Measurements from ENCODE around the gene NKD1. TPM values are rescaled to one million over a fixed set of nuclear protein-coding genes. Genes with fewer than 3 reads are reported as not detected.

The NKD1 gene
- total and polyA plus RNA-seq, 2 donors (not counting 1 experiment from before 2014, with no cell fraction given), result 0.16 to 1.9 TPM

DNA sequence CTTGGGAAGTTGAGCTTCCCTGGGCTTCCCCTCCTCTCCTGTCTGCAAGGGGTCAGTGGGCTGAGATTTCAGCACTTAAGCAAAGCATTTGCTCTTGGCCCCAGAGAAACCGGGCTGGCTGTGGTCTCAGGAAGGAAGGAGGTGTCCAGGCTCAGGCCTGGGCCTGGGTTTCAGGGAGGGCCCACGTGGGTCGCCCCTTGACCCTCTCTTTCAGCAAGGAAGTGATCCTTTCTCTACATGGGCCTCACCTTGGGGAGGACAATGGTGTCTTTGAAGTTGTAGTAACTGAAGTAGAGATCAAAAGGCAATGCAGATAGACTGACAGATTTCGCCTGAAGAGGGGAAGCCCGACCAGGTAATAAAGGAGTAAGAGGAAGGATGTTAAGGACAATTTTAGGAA, 147.9 kb downstream of the NKD1 start:
- Histone ChIP-seq H3K4me1 (ENCODE audit: control insufficient read depth in 2 of 2, insufficient read depth in 2 of 2, low read length in 2 of 2) (peaks cover 43 to 44% of the 10 kb centered on the region in 2 donors), H4K20me1 (ENCODE audit: control insufficient read depth, insufficient read depth, low read length, poor library complexity, severe bottlenecking) (no peaks in the 10 kb centered on the region), H3K27ac (ENCODE audit: low read length in 2 of 2) (peak overlapping the region in 1 of 2 donors; percentile 39), H3K4me3 (ENCODE audit: control extremely low read depth in 1 of 5, extremely low read depth in 1 of 5, insufficient read depth in 1 of 5, low read depth in 2 of 5, low read length in 4 of 5) (no peak overlapping the region), H3K9ac (ENCODE audit: low read length) (no peak overlapping the region), H3K9me3 (ENCODE audit: control extremely low read depth in 1 of 3, control insufficient read depth in 2 of 3, insufficient read depth in 1 of 3, low read length in 2 of 3) (no peaks in the 10 kb centered on the region), H3K79me2 (ENCODE audit: control insufficient read depth, insufficient read depth, low read length) (no peaks in the 10 kb centered on the region), H3K27me3 (replicated peaks in 1 of 4; ENCODE audit: control extremely low read depth in 1 of 4, control insufficient read depth in 3 of 4, insufficient read depth in 4 of 4, low read length in 3 of 4) (no peaks in the 10 kb centered on the region), H2AFZ (ENCODE audit: insufficient read depth, low read depth, low read length, poor library complexity, severe bottlenecking) (peak overlapping the region; percentile 38), H3K4me2 (replicated peaks; ENCODE audit: low read depth, low read length, poor library complexity, severe bottlenecking) (no peak overlapping the region), H3K36me3 (replicated peaks in 1 of 2; ENCODE audit: control extremely low read depth in 1 of 2, control insufficient read depth in 1 of 2, extremely low read depth in 1 of 2, insufficient read depth in 2 of 2, low read length in 1 of 2) (no peaks in the 10 kb centered on the region)
- intact Hi-C loops (cut with micrococcal nuclease), result no loop called here
- no peak for ATAC-seq (ENCODE audit: low read depth)
- POLR2A ChIA-PET, result interaction anchor here (0.9 kb wide), 1 partner anchor 12 kb away, joined by 3 read pairs; no protein-coding TSS in a partner anchor
- CTCF ChIA-PET, result interaction anchor here (1.0 to 1.4 kb wide), 2 partner anchors 9 to 12 kb away, joined by 3 to 4 read pairs; no protein-coding TSS in a partner anchor
- WGBS (ENCODE audit: insufficient coverage), result 65% methylated on average over 4 of the region's 5 CpGs
- Mint-ChIP-seq H3K27me3 (no peaks in the 10 kb centered on the region), H3K4me1 (peaks cover 63% of the 10 kb centered on the region), H3K27ac (no peak overlapping the region), H3K4me3 (peak overlapping the region; percentile 29), H3K9me3 (ENCODE audit: insufficient read depth) (no peaks in the 10 kb centered on the region)
- TF ChIP-seq, protein P1, sequence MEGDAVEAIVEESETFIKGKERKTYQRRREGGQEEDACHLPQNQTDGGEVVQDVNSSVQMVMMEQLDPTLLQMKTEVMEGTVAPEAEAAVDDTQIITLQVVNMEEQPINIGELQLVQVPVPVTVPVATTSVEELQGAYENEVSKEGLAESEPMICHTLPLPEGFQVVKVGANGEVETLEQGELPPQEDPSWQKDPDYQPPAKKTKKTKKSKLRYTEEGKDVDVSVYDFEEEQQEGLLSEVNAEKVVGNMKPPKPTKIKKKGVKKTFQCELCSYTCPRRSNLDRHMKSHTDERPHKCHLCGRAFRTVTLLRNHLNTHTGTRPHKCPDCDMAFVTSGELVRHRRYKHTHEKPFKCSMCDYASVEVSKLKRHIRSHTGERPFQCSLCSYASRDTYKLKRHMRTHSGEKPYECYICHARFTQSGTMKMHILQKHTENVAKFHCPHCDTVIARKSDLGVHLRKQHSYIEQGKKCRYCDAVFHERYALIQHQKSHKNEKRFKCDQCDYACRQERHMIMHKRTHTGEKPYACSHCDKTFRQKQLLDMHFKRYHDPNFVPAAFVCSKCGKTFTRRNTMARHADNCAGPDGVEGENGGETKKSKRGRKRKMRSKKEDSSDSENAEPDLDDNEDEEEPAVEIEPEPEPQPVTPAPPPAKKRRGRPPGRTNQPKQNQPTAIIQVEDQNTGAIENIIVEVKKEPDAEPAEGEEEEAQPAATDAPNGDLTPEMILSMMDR (IDR thresholded peaks at IDR 0.05), result no peak
- TF ChIP-seq EZH2 (IDR thresholded peaks at IDR 0.05; ENCODE audit: borderline replicate concordance, insufficient read depth, low read depth, low read length, poor library complexity, severe bottlenecking), result no peak
- DNase-seq, result no peak

DNA sequence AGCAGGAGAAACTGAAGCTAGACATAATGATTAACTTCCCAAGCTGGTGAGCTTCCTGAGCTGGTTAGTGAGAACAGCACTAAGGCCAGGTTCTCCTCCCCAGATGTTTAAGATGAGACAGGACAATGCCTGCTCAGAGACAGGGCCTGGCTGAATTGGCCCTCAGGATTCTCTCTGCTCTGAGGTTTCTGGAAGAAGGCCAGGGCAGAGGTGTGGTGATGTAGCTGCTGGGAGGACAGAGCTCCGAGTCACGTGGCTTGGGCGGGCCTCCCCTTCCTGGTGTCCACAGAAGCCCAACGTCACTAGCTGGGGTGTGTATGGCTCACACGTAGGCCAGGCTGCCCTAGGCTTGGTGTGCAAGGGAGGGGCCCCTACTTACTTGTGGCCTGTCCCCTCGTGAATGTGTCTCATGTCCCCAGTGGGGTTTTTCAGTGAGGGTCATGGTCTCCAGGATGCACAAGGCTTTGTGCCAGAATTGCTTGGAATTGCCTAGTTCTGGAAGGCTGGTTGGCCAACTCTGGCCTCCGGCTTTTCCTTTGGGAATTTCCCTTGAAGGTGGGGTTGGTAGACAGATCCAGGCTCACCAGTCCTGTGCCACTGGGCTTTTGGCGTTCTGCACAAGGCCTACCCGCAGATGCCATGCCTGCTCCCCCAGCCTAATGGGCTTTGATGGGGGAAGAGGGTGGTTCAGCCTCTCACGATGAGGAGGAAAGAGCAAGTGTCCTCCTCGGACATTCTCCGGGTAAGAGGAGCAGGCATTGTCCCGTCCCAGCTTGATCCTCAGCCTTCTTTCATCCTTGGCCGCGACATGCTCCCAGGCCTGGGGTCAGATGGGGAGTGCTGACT, 148.6 kb downstream of the NKD1 start:
- Histone ChIP-seq H3K79me2 (ENCODE audit: control insufficient read depth, insufficient read depth, low read length) (no peaks in the 10 kb centered on the region), H3K4me2 (replicated peaks; ENCODE audit: low read depth, low read length, poor library complexity, severe bottlenecking) (peak overlapping the region; percentile 81), H3K27ac (ENCODE audit: low read length in 2 of 2) (peak overlapping the region in 1 of 2 donors; percentile 39), H3K4me3 (ENCODE audit: control extremely low read depth in 1 of 5, extremely low read depth in 1 of 5, insufficient read depth in 1 of 5, low read depth in 2 of 5, low read length in 4 of 5) (no peak overlapping the region), H3K9ac (ENCODE audit: low read length) (no peak overlapping the region), H4K20me1 (ENCODE audit: control insufficient read depth, insufficient read depth, low read length, poor library complexity, severe bottlenecking) (no peaks in the 10 kb centered on the region), H2AFZ (ENCODE audit: insufficient read depth, low read depth, low read length, poor library complexity, severe bottlenecking) (peak overlapping the region; percentile 38), H3K4me1 (ENCODE audit: control insufficient read depth in 2 of 2, insufficient read depth in 2 of 2, low read length in 2 of 2) (peaks cover 43 to 44% of the 10 kb centered on the region in 2 donors), H3K27me3 (replicated peaks in 1 of 4; ENCODE audit: control extremely low read depth in 1 of 4, control insufficient read depth in 3 of 4, insufficient read depth in 4 of 4, low read length in 3 of 4) (no peaks in the 10 kb centered on the region), H3K9me3 (ENCODE audit: control extremely low read depth in 1 of 3, control insufficient read depth in 2 of 3, insufficient read depth in 1 of 3, low read length in 2 of 3) (no peaks in the 10 kb centered on the region), H3K36me3 (replicated peaks in 1 of 2; ENCODE audit: control extremely low read depth in 1 of 2, control insufficient read depth in 1 of 2, extremely low read depth in 1 of 2, insufficient read depth in 2 of 2, low read length in 1 of 2) (no peaks in the 10 kb centered on the region)
- H3K4me1 Mint-ChIP-seq, result peaks cover 63% of the 10 kb centered on the region
- 81% methylated on average over 14 of the region's 15 CpGs for WGBS (ENCODE audit: insufficient coverage)
- TF ChIP-seq, protein P1 (IDR thresholded peaks at IDR 0.05), result no peak
- no peak for TF ChIP-seq EZH2 (IDR thresholded peaks at IDR 0.05; ENCODE audit: borderline replicate concordance, insufficient read depth, low read depth, low read length, poor library complexity, severe bottlenecking)
- ATAC-seq (ENCODE audit: low read depth) (no peak), DNase-seq (no peak)
- POLR2A ChIA-PET, result interaction anchor here (0.9 to 1.6 kb wide), 3 partner anchors 13 to 16 kb away, joined by 3 to 10 read pairs (median 3); partner anchors contain the start of gene SNX20
- H3K27ac Mint-ChIP-seq, result peak overlapping the region; percentile 85
- H3K27me3 Mint-ChIP-seq, result no peaks in the 10 kb centered on the region
- peak overlapping the region; percentile 29 for H3K4me3 Mint-ChIP-seq
- intact Hi-C loops (cut with micrococcal nuclease), result no loop called here
- H3K9me3 Mint-ChIP-seq (ENCODE audit: insufficient read depth), result no peaks in the 10 kb centered on the region
- CTCF ChIA-PET, result interaction anchor here (1.0 to 2.1 kb wide), 4 partner anchors 10 to 16 kb away, joined by 3 to 8 read pairs (median 4); partner anchors contain the start of gene SNX20
